Measurements from ENCODE around the gene NUSAP1.

DNA sequence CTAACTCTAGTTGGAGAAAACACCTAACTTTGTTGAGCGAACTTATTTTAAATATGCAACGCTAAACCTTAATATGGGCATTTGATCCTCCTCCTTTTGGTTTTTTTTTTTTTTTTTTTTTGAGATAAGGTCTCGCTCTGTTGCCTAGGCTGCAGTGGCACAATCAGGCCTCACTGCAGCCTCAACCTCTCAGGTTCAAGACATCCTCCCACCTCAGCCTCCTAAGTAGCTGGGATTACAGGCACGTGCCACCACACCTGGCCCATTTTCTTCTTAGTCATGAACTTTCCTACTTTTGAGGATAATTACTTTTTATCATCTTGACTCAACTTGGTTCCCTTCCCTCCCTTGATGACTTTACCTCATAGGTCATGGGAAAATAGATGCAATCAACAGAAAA is 3.9 kb downstream of the NUSAP1 start:
- TF ChIP-seq, protein P1, sequence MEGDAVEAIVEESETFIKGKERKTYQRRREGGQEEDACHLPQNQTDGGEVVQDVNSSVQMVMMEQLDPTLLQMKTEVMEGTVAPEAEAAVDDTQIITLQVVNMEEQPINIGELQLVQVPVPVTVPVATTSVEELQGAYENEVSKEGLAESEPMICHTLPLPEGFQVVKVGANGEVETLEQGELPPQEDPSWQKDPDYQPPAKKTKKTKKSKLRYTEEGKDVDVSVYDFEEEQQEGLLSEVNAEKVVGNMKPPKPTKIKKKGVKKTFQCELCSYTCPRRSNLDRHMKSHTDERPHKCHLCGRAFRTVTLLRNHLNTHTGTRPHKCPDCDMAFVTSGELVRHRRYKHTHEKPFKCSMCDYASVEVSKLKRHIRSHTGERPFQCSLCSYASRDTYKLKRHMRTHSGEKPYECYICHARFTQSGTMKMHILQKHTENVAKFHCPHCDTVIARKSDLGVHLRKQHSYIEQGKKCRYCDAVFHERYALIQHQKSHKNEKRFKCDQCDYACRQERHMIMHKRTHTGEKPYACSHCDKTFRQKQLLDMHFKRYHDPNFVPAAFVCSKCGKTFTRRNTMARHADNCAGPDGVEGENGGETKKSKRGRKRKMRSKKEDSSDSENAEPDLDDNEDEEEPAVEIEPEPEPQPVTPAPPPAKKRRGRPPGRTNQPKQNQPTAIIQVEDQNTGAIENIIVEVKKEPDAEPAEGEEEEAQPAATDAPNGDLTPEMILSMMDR (IDR thresholded peaks at IDR 0.05) = no peak
- TF ChIP-seq POLR2A (IDR thresholded peaks at IDR 0.05) (no peak), POLR2AphosphoS5 (IDR thresholded peaks at IDR 0.05) (no peak)
